HG03097 (cell line): ENCODE measurements around the gene GPRC5A.

Source experiments
- ATAC-seq: cut with Tn5 transposase; IDR thresholded peaks from one replicate; pipeline ENCODE4 v1.9.1; 2021; ENCODE audit not compliant: unreplicated experiment, low FRiP score

GPRC5A gene

DNA sequence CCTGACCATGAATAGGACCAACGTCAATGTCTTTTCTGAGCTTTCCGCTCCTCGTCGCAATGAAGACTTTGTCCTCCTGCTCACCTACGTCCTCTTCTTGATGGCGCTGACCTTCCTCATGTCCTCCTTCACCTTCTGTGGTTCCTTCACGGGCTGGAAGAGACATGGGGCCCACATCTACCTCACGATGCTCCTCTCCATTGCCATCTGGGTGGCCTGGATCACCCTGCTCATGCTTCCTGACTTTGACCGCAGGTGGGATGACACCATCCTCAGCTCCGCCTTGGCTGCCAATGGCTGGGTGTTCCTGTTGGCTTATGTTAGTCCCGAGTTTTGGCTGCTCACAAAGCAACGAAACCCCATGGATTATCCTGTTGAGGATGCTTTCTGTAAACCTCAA is 17.3 kb downstream of the GPRC5A start:
- ATAC-seq: no peak

- no peak for ATAC-seq
Observed at GRCh38 chr12:12909228-12909994, 18.0 kb downstream of the GPRC5A start.

GRCh38 chr12:12909995-12910420 is 18.6 kb downstream of the GPRC5A start:
- no peak for ATAC-seq

GRCh38 chr12:12912711-12913110 is 21.3 kb downstream of the GPRC5A start:
- no peak for ATAC-seq

DNA sequence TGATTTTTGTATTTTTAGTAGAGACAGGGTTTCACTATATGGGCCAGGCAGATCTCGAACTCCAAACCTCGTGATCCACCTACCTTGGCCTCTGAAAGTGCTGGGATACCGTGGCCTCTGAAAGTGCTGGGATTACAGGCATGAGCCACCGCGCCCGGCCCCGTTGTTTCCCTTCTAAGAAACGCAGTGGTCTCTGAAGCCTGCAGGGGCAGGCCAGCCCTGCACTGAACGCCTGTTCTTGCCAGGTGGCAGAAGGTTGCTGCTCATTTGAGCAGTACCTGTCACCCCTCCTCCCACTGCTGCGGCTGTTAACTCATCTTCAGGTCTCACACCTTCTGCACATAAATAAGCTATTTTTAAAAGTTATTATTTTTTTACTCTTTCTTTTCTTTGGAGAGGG is 24.3 kb downstream of the GPRC5A start:
- no peak for ATAC-seq

DNA sequence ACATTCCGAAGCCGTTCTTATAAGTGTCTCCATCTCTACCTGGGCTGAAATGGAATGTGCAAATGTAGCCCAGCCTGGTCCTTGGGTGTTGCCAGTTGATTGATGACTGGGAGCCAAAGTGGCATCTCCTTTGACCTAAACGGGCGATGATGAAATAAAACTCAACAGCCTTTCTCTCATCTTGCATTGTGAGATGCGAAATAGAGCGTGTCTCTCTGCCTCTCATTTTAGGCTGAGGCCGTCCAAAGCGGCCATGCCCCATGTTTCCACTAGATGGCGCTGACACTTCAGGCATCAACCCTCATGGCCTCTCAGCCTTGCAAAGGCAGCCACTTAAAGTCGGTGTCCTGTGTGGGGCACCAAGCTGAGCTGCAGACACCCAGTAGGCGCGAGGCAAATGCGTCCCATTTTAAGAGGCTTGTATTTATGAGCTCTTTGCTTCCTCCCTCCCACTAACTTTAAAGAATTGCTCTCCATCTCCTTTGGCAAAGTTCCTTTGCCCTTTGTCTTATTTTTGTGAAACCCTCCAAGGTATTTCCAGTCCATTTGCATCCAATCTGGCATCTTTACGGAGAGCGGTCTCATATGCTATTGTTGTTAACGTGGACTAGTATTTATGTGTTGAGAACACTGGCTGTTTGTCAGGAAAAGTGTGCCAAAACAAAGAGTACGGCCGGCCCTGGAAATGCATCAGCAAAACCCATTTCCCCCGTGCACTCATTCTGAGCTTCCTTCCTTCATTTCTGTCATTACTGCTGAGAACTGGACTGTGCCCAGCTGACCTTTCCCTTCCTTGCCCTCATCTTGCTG is 25.0 kb downstream of the GPRC5A start:
- ATAC-seq: peak; percentile 79

DNA sequence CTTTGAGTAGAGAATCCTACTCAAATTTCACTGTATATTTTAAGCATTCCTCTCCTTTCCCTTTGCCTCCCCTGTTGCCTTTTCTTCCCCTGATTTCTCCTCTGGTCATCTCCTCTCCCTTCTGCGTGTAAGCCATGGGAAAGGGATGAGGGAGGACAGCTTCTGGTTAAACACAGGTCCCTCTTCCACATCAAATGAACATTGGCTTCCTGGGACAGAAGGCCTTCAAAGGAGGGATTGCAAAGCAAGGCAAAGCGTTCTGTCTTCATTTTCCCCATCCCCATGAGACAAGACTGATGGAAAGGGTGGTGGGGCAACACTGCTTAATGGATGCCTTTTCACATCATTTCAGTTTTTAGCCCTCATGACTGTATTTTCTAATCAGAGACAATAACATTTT is 26.2 kb downstream of the GPRC5A start:
- ATAC-seq: no peak

GRCh38 chr12:12918781-12919389 is 27.5 kb downstream of the GPRC5A start:
- ATAC-seq: no peak

DNA sequence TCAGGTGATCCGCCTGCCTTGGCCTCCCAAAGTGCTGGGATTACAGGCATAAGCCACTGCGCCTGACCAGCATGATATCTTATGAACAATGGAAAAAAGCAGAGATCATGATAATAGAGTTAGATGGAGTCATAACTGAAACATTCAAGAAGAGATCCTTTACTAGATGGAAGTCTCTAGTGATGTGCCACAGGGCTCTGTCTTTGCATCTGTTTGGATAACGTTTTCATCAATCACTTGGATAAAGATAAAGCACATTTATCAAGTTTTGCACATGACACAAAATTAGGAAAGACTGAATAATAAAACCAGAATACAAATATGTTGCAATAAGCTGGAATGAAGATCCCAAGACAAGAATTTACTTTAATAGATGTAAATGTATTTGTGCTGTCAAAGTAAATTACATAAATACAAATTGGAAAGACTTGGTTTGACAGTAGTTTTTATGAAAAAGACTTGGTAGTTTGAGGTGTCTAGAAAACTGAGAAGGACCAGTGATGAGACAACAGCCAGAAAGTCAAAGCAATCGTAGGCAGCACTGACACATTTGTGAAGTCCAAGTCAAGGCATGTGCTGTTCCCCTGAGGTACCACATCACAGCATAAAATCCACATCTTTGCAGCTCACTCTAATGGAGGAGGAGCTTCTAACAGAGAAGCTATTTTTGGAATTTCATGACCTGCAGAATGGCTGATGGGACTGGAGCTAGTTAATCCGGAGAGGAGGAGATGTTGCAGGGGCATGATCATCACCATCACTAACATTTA is 28.5 kb downstream of the GPRC5A start:
- no peak for ATAC-seq

DNA sequence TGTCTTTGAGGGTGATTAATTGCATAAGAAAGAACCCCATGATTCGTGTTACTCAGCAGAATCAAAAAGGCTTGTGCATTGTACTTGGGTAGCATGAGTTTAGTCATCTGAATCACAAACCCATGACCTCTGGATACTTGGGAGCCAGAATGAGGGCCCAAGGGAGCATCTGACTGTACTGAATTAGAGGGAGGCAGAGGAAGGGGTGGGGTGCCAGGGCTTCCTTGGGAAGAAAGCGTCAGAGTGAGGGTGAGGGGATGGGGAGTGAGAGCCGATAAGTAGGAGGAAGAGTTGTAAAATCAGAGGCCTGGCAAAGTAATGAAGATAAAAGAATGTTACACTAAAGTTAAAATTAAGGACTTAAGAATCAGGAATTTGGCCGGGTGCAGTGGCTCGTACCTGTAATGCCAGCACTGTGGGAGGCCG is 30.8 kb downstream of the GPRC5A start:
- ATAC-seq: no peak

DNA sequence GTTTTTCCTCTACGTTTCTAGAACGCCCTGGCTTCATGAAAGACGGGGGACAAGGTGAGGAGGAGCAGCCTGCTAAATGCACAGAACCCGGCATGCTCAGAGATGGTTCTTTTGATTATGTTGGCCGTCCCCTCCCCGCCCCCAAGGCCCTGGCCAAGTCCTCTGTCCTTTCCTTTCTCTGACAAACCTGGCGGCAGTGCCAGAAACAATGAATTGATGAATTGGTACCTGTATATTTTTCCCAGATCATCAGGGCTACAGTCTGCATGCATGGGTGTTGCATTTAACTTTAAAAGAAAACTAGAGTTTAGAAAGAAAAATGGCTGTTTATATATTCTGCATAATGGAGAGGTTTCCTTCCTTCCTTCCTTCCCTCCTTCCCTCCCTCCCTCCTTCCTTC is 31.6 kb downstream of the GPRC5A start:
- no peak for ATAC-seq

- no peak for ATAC-seq
Observed at GRCh38 chr12:12924169-12924568, 32.8 kb downstream of the GPRC5A start.

GRCh38 chr12:12925388-12925787 is 34.0 kb downstream of the GPRC5A start:
- ATAC-seq: no peak

DNA sequence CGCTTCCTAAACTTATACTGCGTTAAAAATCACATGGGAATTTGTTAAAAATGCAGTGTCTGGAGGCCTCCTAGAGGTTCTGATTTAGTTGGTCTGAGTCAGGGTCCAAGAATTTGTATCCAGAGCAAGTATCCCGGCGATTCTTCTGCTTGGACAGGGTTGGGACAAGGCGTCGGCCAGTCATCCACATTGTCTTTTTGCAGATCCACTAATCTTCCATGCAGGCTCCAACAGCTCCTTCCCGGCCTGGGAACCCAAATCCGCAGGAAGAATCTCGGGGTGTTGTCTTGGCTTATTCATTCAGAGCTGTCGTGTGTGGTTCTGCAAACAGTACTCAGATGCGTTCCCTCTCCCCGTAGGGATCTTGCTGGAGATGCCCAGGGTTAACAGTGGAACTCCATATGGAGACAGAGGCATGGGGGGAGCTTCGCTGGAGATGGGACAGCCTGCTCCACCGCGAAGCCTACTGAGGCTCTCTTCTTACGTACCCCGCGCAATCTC is 35.3 kb downstream of the GPRC5A start:
- ATAC-seq: no peak

DNA sequence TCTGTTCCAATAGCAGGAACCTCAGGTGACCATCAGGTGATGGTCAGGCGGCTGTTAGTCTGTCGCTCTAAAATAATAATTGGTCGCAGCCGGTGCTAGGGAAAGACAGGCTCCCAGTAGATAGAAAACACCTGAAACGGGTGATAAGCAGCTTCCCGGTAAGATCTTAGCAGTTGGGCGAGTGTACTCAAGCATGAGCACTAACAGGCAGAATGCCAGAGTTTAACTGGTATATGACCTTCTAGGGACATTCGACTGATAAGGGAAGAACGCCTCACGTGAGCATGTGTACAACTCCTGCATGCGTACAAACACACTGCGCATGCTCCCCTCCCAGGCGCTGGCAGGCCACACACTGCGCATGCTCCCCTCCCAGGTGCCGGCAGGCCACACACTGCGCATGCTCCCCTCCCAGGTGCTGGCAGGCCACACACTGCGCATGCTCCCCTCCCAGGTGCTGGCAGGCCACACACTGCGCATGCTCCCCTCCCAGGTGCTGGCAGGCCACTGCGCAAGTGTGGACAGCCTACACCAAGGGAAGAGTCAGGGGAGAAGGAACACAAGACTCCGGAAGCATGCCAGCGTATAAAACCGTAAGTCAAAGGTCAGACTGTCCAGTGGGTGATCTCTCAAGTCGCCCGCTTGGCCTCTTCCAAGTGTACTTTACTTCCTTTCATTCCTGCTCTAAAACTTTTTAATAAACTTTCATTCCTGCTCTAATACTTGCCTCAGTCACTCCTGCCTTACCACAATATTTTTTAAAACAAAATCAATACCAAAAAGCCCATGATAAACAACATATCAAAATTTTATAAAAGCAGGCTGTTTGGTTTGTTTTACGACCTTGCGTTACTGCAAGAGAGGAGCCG is 36.1 kb downstream of the GPRC5A start:
- ATAC-seq: no peak

- no peak for ATAC-seq
Observed at GRCh38 chr12:12929696-12930095, 38.3 kb downstream of the GPRC5A start.

GRCh38 chr12:12930633-12931219 is 39.4 kb downstream of the GPRC5A start:
- no peak for ATAC-seq

DNA sequence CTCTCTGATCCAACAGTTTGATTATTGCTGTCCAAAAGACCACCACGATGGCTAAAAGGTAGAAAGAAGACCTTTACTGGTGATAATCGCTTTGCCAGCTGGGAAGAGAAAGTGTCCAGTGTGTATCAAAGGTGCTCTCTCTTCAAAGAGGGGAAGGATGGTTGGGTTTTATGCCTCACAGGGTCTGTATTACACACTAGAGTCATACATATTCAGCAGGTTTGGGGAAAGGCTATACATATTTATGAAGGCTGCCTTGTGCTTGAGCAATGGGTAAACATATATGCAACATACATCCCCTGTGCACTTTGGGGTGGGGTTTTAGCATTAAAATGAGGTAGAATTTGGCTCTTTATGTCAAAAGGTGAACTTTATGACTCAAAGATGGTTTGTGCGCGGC is 42.4 kb downstream of the GPRC5A start:
- ATAC-seq: no peak

- no peak for ATAC-seq
Observed at GRCh38 chr12:12934556-12934955, 43.2 kb downstream of the GPRC5A start.
